ENCODE measurements around the gene AP3D1. TPM values are rescaled to one million over a fixed set of nuclear protein-coding genes. Genes with fewer than 3 reads are reported as not detected.

Gene AP3D1
- total and polyA plus RNA-seq, 11 donors: 63.1 to 124 (median 103) TPM

- ATAC-seq (no peak), DNase-seq (no peak)
- Histone ChIP-seq H3K4me1 (peaks cover 0 to 1% (median 0%) of the 10 kb centered on the region in 12 donors), H3K4me3 (no peak overlapping the region), H3K36me3 (peaks cover 0 to 100% (median 100%) of the 10 kb centered on the region in 9 donors), H3K27ac (no peak overlapping the region), H3K9me3 (no peaks in the 10 kb centered on the region), H3K27me3 (no peaks in the 10 kb centered on the region)
- intact Hi-C loops (cut with DNase I): no loop called here
- 89 to 93% (median 91%) methylated on average over 17 to 18 of the region's 18 CpGs for WGBS, 4 donors
- TF ChIP-seq POLR2A (IDR thresholded peaks at IDR 0.05) (no peak), CTCF (IDR thresholded peaks at IDR 0.05) (no peak)
These were observed 32.9 kb downstream of the AP3D1 start for GRCh38 chr19:2118438-2118837.

DNA sequence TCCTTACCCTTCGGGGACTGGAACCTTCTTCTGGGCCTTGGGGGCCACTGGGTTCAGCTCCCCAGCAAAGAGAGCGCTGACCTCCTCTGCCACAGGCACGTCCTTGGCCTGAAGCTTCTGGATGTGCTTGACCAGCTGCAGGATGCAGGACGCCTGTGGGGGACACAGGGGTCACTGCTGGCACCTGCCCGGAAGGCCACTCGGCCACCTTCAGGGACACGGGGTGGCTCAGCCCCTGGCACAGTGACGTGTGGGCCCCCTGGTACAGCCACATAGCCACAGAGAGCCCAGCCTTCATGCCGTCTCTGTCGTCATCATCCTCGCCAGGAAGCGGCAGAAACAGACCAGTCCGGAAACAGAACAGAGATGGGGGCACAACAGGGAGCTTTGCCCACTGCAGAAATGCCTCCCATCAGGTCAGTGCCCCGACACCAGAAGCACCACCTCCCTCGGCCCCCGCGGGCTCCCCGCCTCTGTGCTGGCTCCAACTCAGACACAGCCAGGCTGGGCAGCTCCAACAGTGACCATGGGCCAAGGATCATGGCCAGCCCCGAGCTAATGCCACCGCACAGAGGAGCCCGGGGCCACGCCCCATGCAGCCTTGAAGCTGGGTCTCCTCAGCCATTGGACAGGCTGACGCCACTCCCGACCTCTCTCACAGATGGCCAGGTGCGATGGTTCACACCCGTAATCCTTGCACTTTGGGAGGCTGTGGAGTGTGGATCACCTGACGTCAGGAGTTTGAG is 34.0 kb downstream of the AP3D1 start:
- TF ChIP-seq CTCF (IDR thresholded peaks at IDR 0.05): no peak
- no peak for TF ChIP-seq POLR2A (IDR thresholded peaks at IDR 0.05)
- DNase-seq (no peak), ATAC-seq (no peak)
- Histone ChIP-seq H3K4me1 (peaks cover 0 to 8% (median 0%) of the 10 kb centered on the region in 12 donors), H3K27ac (no peak overlapping the region), H3K27me3 (no peaks in the 10 kb centered on the region), H3K9me3 (no peaks in the 10 kb centered on the region), H3K4me3 (no peak overlapping the region), H3K36me3 (peaks cover 0 to 100% (median 100%) of the 10 kb centered on the region in 9 donors)
- intact Hi-C loops (cut with DNase I): no loop called here
- 91 to 96% (median 94%) methylated on average over 22 to 27 of the region's 27 CpGs for WGBS, 4 donors

GRCh38 chr19:2116507-2116906 is 34.9 kb downstream of the AP3D1 start:
- no peak for ATAC-seq
- intact Hi-C loops (cut with DNase I): no loop called here
- Histone ChIP-seq H3K36me3 (peaks cover 0 to 100% (median 100%) of the 10 kb centered on the region in 9 donors), H3K4me3 (no peak overlapping the region), H3K27me3 (no peaks in the 10 kb centered on the region), H3K4me1 (peaks cover 0 to 8% (median 0%) of the 10 kb centered on the region in 12 donors), H3K9me3 (no peaks in the 10 kb centered on the region), H3K27ac (no peak overlapping the region)
- no peak for TF ChIP-seq CTCF (IDR thresholded peaks at IDR 0.05)
- TF ChIP-seq POLR2A (IDR thresholded peaks at IDR 0.05): no peak
- no peak for DNase-seq
- 94 to 98% (median 96%) methylated on average over 11 to 25 of the region's 25 CpGs for WGBS, 4 donors

DNA sequence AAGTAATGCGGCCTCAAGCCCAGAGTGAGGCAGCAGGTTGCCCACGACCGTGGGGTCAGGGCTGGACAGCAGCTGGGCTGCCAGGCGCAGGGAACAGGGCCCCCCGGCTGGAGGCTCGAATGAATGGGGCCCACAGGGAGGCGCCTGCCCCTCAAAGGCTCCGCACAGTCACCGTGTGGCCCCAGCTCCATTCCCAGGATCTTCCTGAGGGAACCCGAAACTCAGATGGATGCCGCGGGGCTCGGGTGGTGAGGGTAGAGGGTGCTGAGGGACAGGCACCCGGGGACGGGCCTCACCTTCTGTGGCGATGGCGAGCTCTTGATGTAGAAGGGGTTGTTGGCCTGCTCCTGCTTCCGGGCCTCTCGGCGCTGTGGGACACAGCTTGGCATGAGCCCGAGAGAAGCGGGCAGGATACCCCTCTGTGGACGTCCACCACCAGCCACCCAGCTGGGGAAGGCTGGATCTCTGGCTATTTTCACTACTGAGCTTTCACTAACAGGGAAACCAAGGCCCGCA is 35.4 kb downstream of the AP3D1 start:
- ATAC-seq: no peak
- intact Hi-C loops (cut with DNase I): no loop called here
- H3K9me3 ChIP-seq: no peaks in the 10 kb centered on the region
- peaks cover 0 to 100% (median 100%) of the 10 kb centered on the region in 9 donors for H3K36me3 ChIP-seq
- peaks cover 0 to 8% (median 0%) of the 10 kb centered on the region in 12 donors for H3K4me1 ChIP-seq
- no peak overlapping the region for H3K4me3 ChIP-seq
- no peak for DNase-seq
- TF ChIP-seq CTCF (IDR thresholded peaks at IDR 0.05) (no peak), POLR2A (IDR thresholded peaks at IDR 0.05) (no peak)
- no peaks in the 10 kb centered on the region for H3K27me3 ChIP-seq
- H3K27ac ChIP-seq: no peak overlapping the region
- 94 to 97% (median 95%) methylated on average over 22 to 24 of the region's 24 CpGs for WGBS, 4 donors
